Hepatocyte (in vitro differentiated cells): ENCODE results near the gene ABCA13.

ENCODE experiments used
- CTCF ChIP-seq: fragments of 200-600 bp; sonication (generic); IDR thresholded peaks from 2 replicates; pipeline ENCODE4 v1.5.1; 2016; ENCODE audit warnings: antibody characterized with exemption, mild to moderate bottlenecking; ENCODE audit not compliant: poor library complexity
- EZH2 ChIP-seq: fragments of 200-600 bp; sonication (generic); IDR thresholded peaks from 2 replicates; pipeline ENCODE4 v1.6.1; 2016; ENCODE audit warnings: antibody characterized with exemption, mild to moderate bottlenecking, borderline replicate concordance
- EZH2phosphoT487 ChIP-seq: fragments of 200-600 bp; sonication (generic); IDR thresholded peaks from one replicate; pipeline ENCODE4 v1.6.1; 2018; ENCODE audit warnings: antibody characterized with exemption, mild to moderate bottlenecking, low read depth, moderate library complexity; ENCODE audit not compliant: unreplicated experiment, severe bottlenecking

GRCh38 chr7:48481235-48481634 lies 310.0 kb downstream of the ABCA13 start:
- TF ChIP-seq CTCF: no peak
- TF ChIP-seq EZH2: no peak
- TF ChIP-seq EZH2phosphoT487: no peak
